CD14-positive monocyte (primary cell): Measurements from ENCODE around the gene DNAJC27. TPM values are rescaled to one million over a fixed set of nuclear protein-coding genes. Genes with fewer than 3 reads are reported as not detected.

Experiments
- DNase-seq, 3 donors: peaks; one replicate each; pipeline ENCODE4 v3.0.0-alpha.2; 2011 to 2022
- H2AFZ ChIP-seq: 2 replicates; pipeline ENCODE4 v1.6.0; 2012; ENCODE audit warnings: mild to moderate bottlenecking, low read depth, low read length, inconsistent platforms; ENCODE audit not compliant: insufficient read depth, poor library complexity, severe bottlenecking
- H3K27ac ChIP-seq, 2 donors: 1 replicate in 1 of 2; 2 replicates in 1 of 2; pipeline ENCODE4 v1.5.1; 2012 to 2013; ENCODE audit warnings: low read length in 2 of 2, control low read depth in 1 of 2, inconsistent platforms in 1 of 2, low read depth in 1 of 2, mild to moderate bottlenecking in 1 of 2
- H3K27me3 ChIP-seq, 2 donors: one replicate each; pipeline versions ENCODE4 v1.6.0 to v1.6.1; 2011 to 2013; ENCODE audit warnings: low read length in 2 of 2; ENCODE audit not compliant: control insufficient read depth in 2 of 2, insufficient read depth in 2 of 2
- H3K36me3 ChIP-seq, 2 donors: replicated peaks in 1 of 2; 1 replicate in 1 of 2; 2 replicates in 1 of 2; pipeline versions ENCODE4 v1.5.1 to v1.6.1; 2012 to 2013; ENCODE audit warnings: low read length in 2 of 2, control low read depth in 1 of 2, inconsistent platforms in 1 of 2, mild to moderate bottlenecking in 1 of 2; ENCODE audit not compliant: insufficient read depth in 2 of 2, control insufficient read depth in 1 of 2
- H3K4me1 ChIP-seq, 2 donors: 1 replicate in 1 of 2; 2 replicates in 1 of 2; pipeline versions ENCODE4 v1.5.1 to v1.6.1; 2012 to 2013; ENCODE audit warnings: low read length in 2 of 2, control low read depth in 1 of 2, inconsistent platforms in 1 of 2, mild to moderate bottlenecking in 1 of 2, moderate library complexity in 1 of 2; ENCODE audit not compliant: insufficient read depth in 2 of 2, control insufficient read depth in 1 of 2
- H3K4me2 ChIP-seq: replicated peaks from 2 replicates; pipeline ENCODE3; 2012; ENCODE audit warnings: low read length, moderate library complexity, mild to moderate bottlenecking; ENCODE audit not compliant: poor library complexity, severe bottlenecking; ENCODE audit errors: extremely low read depth
- H3K4me3 ChIP-seq, 3 experiments: fragments of 200-600 bp in 1 of 3; sonication (generic) in 1 of 3; replicated peaks in 1 of 3; 1 replicate in 2 of 3; 2 replicates in 1 of 3; pipeline ENCODE4 v1.5.1; 2011 to 2013; ENCODE audit warnings: low read length in 3 of 3, mild to moderate bottlenecking in 3 of 3, control low read depth in 2 of 3, low read depth in 2 of 3, inconsistent platforms in 1 of 3, moderate library complexity in 1 of 3
- H3K79me2 ChIP-seq: 2 replicates; pipeline ENCODE4 v1.6.0; 2012; ENCODE audit warnings: mild to moderate bottlenecking, control low read depth, inconsistent platforms, low read length, moderate library complexity; ENCODE audit not compliant: insufficient read depth
- H3K9ac ChIP-seq: 2 replicates; pipeline ENCODE4 v1.6.0; 2017; ENCODE audit warnings: low read length, mild to moderate bottlenecking; ENCODE audit not compliant: insufficient read depth, poor library complexity, severe bottlenecking
- H3K9me3 ChIP-seq, 2 donors: replicated peaks in 1 of 2; 1 replicate in 1 of 2; 2 replicates in 1 of 2; pipeline versions ENCODE4 v1.5.1 to v1.6.1; 2012 to 2013; ENCODE audit warnings: low read length in 2 of 2, control low read depth in 1 of 2; ENCODE audit not compliant: control insufficient read depth in 1 of 2, insufficient read depth in 1 of 2
- H4K20me1 ChIP-seq: 2 replicates; pipeline ENCODE4 v1.6.0; 2012; ENCODE audit warnings: mild to moderate bottlenecking, low read length, control low read depth, moderate library complexity; ENCODE audit not compliant: insufficient read depth
- H3K27ac Mint-ChIP-seq, 7 donors: one replicate each; pipeline ENCODE4 v1.8.0; 2020; ENCODE audit warnings: mild to moderate bottlenecking in 7 of 7, mixed read lengths in 7 of 7, moderate library complexity in 6 of 7, inconsistent platforms in 2 of 7
- H3K27me3 Mint-ChIP-seq, 3 donors: one replicate each; pipeline ENCODE4 v1.8.0; 2021 to 2022; ENCODE audit warnings: low read depth in 3 of 3, mild to moderate bottlenecking in 3 of 3, mixed read lengths in 3 of 3, moderate library complexity in 3 of 3, inconsistent platforms in 1 of 3
- H3K36me3 Mint-ChIP-seq, 2 donors: one replicate each; pipeline ENCODE4 v1.8.0; 2020; ENCODE audit warnings: mixed read lengths in 2 of 2, inconsistent platforms in 1 of 2, mild to moderate bottlenecking in 1 of 2
- H3K4me1 Mint-ChIP-seq: one replicate; pipeline ENCODE4 v1.8.0; 2020; ENCODE audit warnings: mild to moderate bottlenecking, mixed read lengths
- H3K4me3 Mint-ChIP-seq, 2 donors: one replicate each; pipeline ENCODE4 v1.8.0; 2020; ENCODE audit warnings: mild to moderate bottlenecking in 2 of 2, mixed read lengths in 2 of 2, moderate library complexity in 1 of 2
- H3K9me3 Mint-ChIP-seq, 7 donors: one replicate each; pipeline ENCODE4 v1.8.0; 2020 to 2022; ENCODE audit warnings: mixed read lengths in 7 of 7, mild to moderate bottlenecking in 6 of 7, moderate library complexity in 6 of 7, inconsistent platforms in 2 of 7
- WGBS: methylation state at CpG from one replicate; pipeline ENCODE4 v1.1.5; 2013; ENCODE audit warnings: missing lambda C conversion rate; ENCODE audit not compliant: insufficient coverage; 5-methylcytosine and 5-hydroxymethylcytosine counted together
- intact Hi-C, 2 donors: fragments of 100-400 bp; cut with micrococcal nuclease; formaldehyde crosslinking; loops; one replicate each; pipeline versions ENCODE4 v1.15.0 to v1.15.1; 2023
- polyA plus RNA-seq, 3 donors: library from polyadenylated mRNA; depleted of rRNA in 1 of 3; unstranded in 2 of 3; stranded (reverse) in 1 of 3; fragments of 300-500 nt in 2 of 3; fragments of >200 nt in 1 of 3; fragmentation: Illumina TruSeq in 2 of 3; gene quantifications; 1 replicate in 2 of 3; 2 replicates in 1 of 3; pipeline ENCODE4 v1.2.3, GENCODE V29; 2012 to 2021
- TF ChIP-seq, protein P1 (sequence below): fragments of 200-600 bp; IDR thresholded peaks from one replicate; pipeline ENCODE4 v1.8.0; 2022; ENCODE audit warnings: antibody characterized with exemption, mild to moderate bottlenecking

The DNAJC27 gene
- polyA plus RNA-seq, 3 donors, result 0.86 to 2.8 (median 2.2) TPM

DNA sequence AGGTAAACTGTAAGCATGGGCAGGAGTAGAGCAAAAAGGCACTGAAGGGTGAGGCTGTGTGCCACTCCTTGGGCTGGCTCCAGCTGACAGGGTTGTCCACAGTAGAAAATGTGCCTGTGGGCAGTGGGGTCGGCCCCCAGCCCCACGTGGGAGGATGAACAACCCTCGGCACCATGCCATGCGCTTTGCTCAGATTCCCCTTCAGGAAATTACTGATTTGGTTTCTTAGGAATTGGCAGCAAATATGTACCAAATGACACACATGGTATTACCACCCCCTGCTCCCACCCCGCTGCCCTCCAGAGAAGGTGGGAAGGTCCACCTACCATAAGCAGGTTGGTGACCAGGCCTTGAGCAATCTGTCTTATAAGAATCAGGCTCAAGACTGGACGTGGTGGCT lies 65.3 kb downstream of the DNAJC27 start:
- Mint-ChIP-seq H3K27me3 (peaks cover 0 to 2% (median 0%) of the 10 kb centered on the region in 3 donors), H3K27ac (no peak overlapping the region), H3K9me3 (peaks cover 5 to 10% (median 6%) of the 10 kb centered on the region in 7 donors), H3K4me1 (peaks cover 11% of the 10 kb centered on the region), H3K4me3 (no peak overlapping the region), H3K36me3 (peaks cover 9 to 15% of the 10 kb centered on the region in 2 donors)
- Histone ChIP-seq H3K27me3 (no peaks in the 10 kb centered on the region), H3K9me3 (peaks cover 0 to 3% of the 10 kb centered on the region in 2 donors), H3K36me3 (no peaks in the 10 kb centered on the region), H3K4me3 (no peak overlapping the region), H3K9ac (no peak overlapping the region), H3K79me2 (no peaks in the 10 kb centered on the region), H2AFZ (no peak overlapping the region), H3K4me2 (no peak overlapping the region), H4K20me1 (no peaks in the 10 kb centered on the region), H3K4me1 (no peaks in the 10 kb centered on the region), H3K27ac (no peak overlapping the region)
- TF ChIP-seq, protein P1, sequence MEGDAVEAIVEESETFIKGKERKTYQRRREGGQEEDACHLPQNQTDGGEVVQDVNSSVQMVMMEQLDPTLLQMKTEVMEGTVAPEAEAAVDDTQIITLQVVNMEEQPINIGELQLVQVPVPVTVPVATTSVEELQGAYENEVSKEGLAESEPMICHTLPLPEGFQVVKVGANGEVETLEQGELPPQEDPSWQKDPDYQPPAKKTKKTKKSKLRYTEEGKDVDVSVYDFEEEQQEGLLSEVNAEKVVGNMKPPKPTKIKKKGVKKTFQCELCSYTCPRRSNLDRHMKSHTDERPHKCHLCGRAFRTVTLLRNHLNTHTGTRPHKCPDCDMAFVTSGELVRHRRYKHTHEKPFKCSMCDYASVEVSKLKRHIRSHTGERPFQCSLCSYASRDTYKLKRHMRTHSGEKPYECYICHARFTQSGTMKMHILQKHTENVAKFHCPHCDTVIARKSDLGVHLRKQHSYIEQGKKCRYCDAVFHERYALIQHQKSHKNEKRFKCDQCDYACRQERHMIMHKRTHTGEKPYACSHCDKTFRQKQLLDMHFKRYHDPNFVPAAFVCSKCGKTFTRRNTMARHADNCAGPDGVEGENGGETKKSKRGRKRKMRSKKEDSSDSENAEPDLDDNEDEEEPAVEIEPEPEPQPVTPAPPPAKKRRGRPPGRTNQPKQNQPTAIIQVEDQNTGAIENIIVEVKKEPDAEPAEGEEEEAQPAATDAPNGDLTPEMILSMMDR, result no peak
- DNase-seq, result no peak
- WGBS, result 100% methylated on average over 1 of the region's 6 CpGs
- intact Hi-C loops, result no loop called here

DNA sequence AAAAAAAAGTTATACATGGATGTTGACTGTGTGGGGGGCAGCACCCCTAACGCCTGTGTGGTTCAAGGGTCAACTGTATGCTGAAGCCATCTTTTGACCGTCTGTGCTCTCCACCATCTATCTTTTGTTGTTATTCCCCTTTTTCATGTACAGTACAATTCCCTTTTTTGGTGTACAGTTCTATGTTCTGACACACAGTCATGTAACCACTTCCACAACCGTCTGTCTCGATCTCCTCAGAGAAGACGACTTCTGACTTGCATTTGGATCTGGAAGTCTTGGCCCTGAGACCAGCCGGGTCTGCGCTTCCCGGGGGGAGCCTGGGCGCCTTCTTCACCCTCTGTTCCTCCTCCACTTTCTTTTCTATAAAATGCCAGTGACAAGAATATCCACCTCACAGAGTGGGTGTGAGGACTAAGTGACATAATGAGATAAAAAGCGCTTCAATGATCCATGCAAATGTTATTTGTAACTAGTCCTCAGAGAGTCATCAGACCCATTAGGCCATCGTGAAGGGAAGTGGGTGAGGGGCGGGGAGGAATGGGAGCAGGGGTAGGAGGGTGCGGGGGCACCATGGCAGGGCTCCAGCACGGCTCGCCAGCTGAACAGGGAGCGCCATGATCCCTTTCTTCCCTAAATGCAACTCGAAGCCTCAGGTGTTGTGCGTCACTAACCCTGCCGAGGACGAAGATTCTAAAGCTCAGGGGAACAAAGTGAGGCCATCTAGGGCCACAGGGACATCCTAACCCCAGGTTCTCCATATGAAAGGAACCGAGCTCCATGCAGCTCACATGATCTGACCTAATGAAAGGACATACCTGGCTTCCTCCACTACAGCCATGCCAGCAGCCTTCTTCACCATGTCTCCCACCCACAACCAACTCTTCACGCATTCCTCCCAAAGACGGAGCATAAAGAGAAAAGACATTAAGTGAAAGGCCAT lies 68.3 kb downstream of the DNAJC27 start:
- H3K9me3 Mint-ChIP-seq, result peaks cover 0 to under 1% (median 0%) of the 10 kb centered on the region in 7 donors
- Histone ChIP-seq H2AFZ (peak overlapping the region; percentile 35), H3K4me1 (no peaks in the 10 kb centered on the region), H3K79me2 (no peaks in the 10 kb centered on the region), H3K9me3 (no peaks in the 10 kb centered on the region), H3K36me3 (no peaks in the 10 kb centered on the region), H3K4me3 (no peak overlapping the region), H3K27ac (no peak overlapping the region), H4K20me1 (no peaks in the 10 kb centered on the region), H3K4me2 (no peak overlapping the region), H3K9ac (no peak overlapping the region), H3K27me3 (no peaks in the 10 kb centered on the region)
- peak overlapping the region in 1 of 7 donors; percentile 8 for H3K27ac Mint-ChIP-seq
- TF ChIP-seq, protein P1, result no peak
- 63% methylated on average over 11 of the region's 23 CpGs for WGBS
- intact Hi-C loops, result no loop called here
- H3K4me3 Mint-ChIP-seq, result peak overlapping the region in 1 of 2 donors; percentile 61
- DNase-seq, result no peak
- peaks cover 0 to 5% (median 1%) of the 10 kb centered on the region in 3 donors for H3K27me3 Mint-ChIP-seq
- peaks cover 20% of the 10 kb centered on the region for H3K4me1 Mint-ChIP-seq
- peaks cover 5 to 9% of the 10 kb centered on the region in 2 donors for H3K36me3 Mint-ChIP-seq
